Measurements from ENCODE around the gene ZCCHC14. TPM values are rescaled to one million over a fixed set of nuclear protein-coding genes. Genes with fewer than 3 reads are reported as not detected.

ZCCHC14 gene
- total and polyA plus RNA-seq, 2 of the 13 experiments (the other 11 are each of a cell fraction or from before 2014, with no cell fraction given): 12.4 to 12.5 TPM

GRCh38 chr16:87383505-87384161 lies 109.2 kb downstream of the ZCCHC14 start, which contains the start of gene FBXO31 (continued):
- TF ChIP-seq USF2 (IDR thresholded peaks at IDR 0.05; ENCODE audit: low read depth, low read length) (no peak), USF2 (CRISPR knock-in tag; IDR thresholded peaks at IDR 0.05; ENCODE audit: borderline replicate concordance) (no peak), ELF1 (CRISPR knock-in tag; IDR thresholded peaks at IDR 0.05) (peak; percentile 83), ZFP90 (CRISPR knock-in tag; IDR thresholded peaks at IDR 0.05; ENCODE audit: borderline replicate concordance) (peak; percentile 93), ZNF280B (CRISPR knock-in tag; IDR thresholded peaks at IDR 0.05; ENCODE audit: borderline replicate concordance) (peak; percentile 72), EZH2 (conservative IDR thresholded peaks at IDR 0.05; ENCODE audit: low read depth, low read length) (no peak), HMGXB3 (CRISPR knock-in tag; IDR thresholded peaks at IDR 0.05; ENCODE audit: borderline replicate concordance) (peak; percentile 92), AHDC1 (CRISPR knock-in tag; IDR thresholded peaks at IDR 0.05; ENCODE audit: borderline replicate concordance) (no peak; the same call in 1 of the 2 replicates), GFI1 (CRISPR knock-in tag; IDR thresholded peaks at IDR 0.05; ENCODE audit: borderline replicate concordance) (no peak), SP2 (CRISPR knock-in tag; IDR thresholded peaks at IDR 0.05) (no peak), ZNF207 (IDR thresholded peaks at IDR 0.05; ENCODE audit: borderline replicate concordance) (no peak), KDM4B (CRISPR knock-in tag; IDR thresholded peaks at IDR 0.05) (peak; percentile 82), ZNF777 (CRISPR knock-in tag; IDR thresholded peaks at IDR 0.05) (peak; percentile 67), ZC3H4 (CRISPR knock-in tag; IDR thresholded peaks at IDR 0.05; ENCODE audit: borderline replicate concordance) (peak; percentile 93), ZNF564 (CRISPR knock-in tag; IDR thresholded peaks at IDR 0.05) (peak; percentile 95)

Data from HepG2 (cell line).